ENCODE data around the gene CX3CR1.

GRCh38 chr3:39296197-39297077 is 16.6 kb upstream of the CX3CR1 start:
- TF ChIP-seq CTCF (conservative IDR thresholded peaks at IDR 0.05; ENCODE audit: low read depth, low read length) (no peak), EZH2 (IDR thresholded peaks at IDR 0.05; ENCODE audit: low read length, unreplicated experiment) (no peak), EZH2phosphoT487 (IDR thresholded peaks at IDR 0.05; ENCODE audit: borderline replicate concordance, low read length) (no peak)
